ENCODE measurements around the gene ZNF148. TPM values are rescaled to one million over a fixed set of nuclear protein-coding genes. Genes with fewer than 3 reads are reported as not detected.

Gene ZNF148
- total RNA-seq, 1 experiment from 2014 or later, result 19.7 TPM

DNA sequence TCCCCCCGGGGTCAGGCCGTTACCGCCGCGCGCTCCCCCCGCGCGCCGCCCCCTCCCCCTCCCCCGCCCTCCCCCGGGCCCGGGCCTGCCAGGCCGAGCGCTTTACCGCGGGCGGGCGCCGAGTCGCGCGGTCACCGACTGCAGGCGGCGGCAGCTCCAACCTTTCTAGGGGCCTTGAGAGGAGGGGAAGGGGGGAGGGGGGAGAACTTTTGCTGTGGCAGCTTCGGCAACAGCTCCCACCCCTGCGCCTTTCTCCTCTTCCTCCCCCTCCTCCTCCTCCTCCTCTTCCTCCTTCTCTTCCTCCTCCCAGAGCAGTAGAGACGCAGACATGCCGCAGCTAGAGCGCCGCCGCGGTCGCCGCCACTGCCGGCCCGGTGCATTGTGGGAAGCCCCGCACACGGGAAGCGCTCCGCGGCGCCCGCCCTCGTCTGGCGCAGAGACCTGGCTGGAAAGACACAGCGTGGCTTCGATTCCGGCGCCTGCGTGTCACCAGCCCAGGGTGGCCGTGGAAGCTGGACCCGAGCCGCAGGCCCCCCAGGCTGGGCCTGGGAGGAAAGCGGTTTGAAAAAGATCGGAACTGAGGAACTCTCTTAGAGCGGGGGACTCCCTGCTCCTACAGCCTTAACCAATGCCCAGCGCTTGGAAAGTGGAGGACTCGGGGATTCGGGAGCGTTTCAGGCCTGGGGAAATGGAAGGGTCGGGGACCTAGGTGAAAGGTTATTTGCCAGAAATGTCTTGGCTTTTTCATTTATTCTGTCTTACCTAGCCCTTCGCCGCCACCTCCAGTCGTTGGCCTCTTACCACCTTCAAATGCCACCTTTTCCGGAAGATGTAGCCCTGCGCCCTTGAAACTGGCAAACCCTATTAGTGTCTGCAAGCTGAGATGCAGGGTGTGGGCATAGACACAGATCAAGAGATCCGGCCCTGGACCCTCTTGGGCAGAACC lies at the start of gene ZNF148 (continued):
- TF ChIP-seq OVOL2 (CRISPR knock-in tag; IDR thresholded peaks at IDR 0.05; ENCODE audit: borderline replicate concordance), result no peak
- no peak for TF ChIP-seq IRF2 (CRISPR knock-in tag; IDR thresholded peaks at IDR 0.05; ENCODE audit: borderline replicate concordance, low read depth)
- TF ChIP-seq NFE2L1 (CRISPR knock-in tag; IDR thresholded peaks at IDR 0.05), result 0 out of 2 replicates have a peak, but pooled peaks have one; percentile 20
- TF ChIP-seq, protein P1, sequence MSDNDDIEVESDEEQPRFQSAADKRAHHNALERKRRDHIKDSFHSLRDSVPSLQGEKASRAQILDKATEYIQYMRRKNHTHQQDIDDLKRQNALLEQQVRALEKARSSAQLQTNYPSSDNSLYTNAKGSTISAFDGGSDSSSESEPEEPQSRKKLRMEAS (CRISPR knock-in tag; IDR thresholded peaks at IDR 0.05), result peak; percentile 78; the same call in 1 of the 2 replicates
- TF ChIP-seq ZNF219 (CRISPR knock-in tag; IDR thresholded peaks at IDR 0.05; ENCODE audit: borderline replicate concordance), result peak; percentile 65; the same call in 1 of the 2 replicates
- TF ChIP-seq, protein P2, sequence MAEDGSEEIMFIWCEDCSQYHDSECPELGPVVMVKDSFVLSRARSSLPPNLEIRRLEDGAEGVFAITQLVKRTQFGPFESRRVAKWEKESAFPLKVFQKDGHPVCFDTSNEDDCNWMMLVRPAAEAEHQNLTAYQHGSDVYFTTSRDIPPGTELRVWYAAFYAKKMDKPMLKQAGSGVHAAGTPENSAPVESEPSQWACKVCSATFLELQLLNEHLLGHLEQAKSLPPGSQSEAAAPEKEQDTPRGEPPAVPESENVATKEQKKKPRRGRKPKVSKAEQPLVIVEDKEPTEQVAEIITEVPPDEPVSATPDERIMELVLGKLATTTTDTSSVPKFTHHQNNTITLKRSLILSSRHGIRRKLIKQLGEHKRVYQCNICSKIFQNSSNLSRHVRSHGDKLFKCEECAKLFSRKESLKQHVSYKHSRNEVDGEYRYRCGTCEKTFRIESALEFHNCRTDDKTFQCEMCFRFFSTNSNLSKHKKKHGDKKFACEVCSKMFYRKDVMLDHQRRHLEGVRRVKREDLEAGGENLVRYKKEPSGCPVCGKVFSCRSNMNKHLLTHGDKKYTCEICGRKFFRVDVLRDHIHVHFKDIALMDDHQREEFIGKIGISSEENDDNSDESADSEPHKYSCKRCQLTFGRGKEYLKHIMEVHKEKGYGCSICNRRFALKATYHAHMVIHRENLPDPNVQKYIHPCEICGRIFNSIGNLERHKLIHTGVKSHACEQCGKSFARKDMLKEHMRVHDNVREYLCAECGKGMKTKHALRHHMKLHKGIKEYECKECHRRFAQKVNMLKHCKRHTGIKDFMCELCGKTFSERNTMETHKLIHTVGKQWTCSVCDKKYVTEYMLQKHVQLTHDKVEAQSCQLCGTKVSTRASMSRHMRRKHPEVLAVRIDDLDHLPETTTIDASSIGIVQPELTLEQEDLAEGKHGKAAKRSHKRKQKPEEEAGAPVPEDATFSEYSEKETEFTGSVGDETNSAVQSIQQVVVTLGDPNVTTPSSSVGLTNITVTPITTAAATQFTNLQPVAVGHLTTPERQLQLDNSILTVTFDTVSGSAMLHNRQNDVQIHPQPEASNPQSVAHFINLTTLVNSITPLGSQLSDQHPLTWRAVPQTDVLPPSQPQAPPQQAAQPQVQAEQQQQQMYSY (CRISPR knock-in tag; IDR thresholded peaks at IDR 0.05), result no peak
- TF ChIP-seq, protein P3, sequence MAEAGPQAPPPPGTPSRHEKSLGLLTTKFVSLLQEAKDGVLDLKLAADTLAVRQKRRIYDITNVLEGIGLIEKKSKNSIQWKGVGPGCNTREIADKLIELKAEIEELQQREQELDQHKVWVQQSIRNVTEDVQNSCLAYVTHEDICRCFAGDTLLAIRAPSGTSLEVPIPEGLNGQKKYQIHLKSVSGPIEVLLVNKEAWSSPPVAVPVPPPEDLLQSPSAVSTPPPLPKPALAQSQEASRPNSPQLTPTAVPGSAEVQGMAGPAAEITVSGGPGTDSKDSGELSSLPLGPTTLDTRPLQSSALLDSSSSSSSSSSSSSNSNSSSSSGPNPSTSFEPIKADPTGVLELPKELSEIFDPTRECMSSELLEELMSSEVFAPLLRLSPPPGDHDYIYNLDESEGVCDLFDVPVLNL (CRISPR knock-in tag; IDR thresholded peaks at IDR 0.05; ENCODE audit: borderline replicate concordance, low read depth), result no peak
- no peak for TF ChIP-seq ZBTB21 (CRISPR knock-in tag; IDR thresholded peaks at IDR 0.05; ENCODE audit: borderline replicate concordance)
- TF ChIP-seq, protein P4, sequence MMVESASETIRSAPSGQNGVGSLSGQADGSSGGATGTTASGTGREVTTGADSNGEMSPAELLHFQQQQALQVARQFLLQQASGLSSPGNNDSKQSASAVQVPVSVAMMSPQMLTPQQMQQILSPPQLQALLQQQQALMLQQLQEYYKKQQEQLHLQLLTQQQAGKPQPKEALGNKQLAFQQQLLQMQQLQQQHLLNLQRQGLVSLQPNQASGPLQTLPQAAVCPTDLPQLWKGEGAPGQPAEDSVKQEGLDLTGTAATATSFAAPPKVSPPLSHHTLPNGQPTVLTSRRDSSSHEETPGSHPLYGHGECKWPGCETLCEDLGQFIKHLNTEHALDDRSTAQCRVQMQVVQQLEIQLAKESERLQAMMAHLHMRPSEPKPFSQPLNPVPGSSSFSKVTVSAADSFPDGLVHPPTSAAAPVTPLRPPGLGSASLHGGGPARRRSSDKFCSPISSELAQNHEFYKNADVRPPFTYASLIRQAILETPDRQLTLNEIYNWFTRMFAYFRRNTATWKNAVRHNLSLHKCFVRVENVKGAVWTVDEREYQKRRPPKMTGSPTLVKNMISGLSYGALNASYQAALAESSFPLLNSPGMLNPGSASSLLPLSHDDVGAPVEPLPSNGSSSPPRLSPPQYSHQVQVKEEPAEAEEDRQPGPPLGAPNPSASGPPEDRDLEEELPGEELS (CRISPR knock-in tag; IDR thresholded peaks at IDR 0.05), result peak; percentile 88
- TF ChIP-seq, protein P5, sequence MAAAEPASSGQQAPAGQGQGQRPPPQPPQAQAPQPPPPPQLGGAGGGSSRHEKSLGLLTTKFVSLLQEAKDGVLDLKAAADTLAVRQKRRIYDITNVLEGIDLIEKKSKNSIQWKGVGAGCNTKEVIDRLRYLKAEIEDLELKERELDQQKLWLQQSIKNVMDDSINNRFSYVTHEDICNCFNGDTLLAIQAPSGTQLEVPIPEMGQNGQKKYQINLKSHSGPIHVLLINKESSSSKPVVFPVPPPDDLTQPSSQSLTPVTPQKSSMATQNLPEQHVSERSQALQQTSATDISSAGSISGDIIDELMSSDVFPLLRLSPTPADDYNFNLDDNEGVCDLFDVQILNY (CRISPR knock-in tag; IDR thresholded peaks at IDR 0.05), result peak; percentile 90
- no peak for TF ChIP-seq ZNF121 (CRISPR knock-in tag; IDR thresholded peaks at IDR 0.05)
- no peak for TF ChIP-seq NR2C2 (CRISPR knock-in tag; IDR thresholded peaks at IDR 0.05)
- TF ChIP-seq ZNF416 (CRISPR knock-in tag; IDR thresholded peaks at IDR 0.05), result no peak
- no peak for TF ChIP-seq TP53 (CRISPR knock-in tag; IDR thresholded peaks at IDR 0.05)
- TF ChIP-seq, protein P6, sequence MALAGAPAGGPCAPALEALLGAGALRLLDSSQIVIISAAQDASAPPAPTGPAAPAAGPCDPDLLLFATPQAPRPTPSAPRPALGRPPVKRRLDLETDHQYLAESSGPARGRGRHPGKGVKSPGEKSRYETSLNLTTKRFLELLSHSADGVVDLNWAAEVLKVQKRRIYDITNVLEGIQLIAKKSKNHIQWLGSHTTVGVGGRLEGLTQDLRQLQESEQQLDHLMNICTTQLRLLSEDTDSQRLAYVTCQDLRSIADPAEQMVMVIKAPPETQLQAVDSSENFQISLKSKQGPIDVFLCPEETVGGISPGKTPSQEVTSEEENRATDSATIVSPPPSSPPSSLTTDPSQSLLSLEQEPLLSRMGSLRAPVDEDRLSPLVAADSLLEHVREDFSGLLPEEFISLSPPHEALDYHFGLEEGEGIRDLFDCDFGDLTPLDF (CRISPR knock-in tag; IDR thresholded peaks at IDR 0.05), result no peak
- no peak for TF ChIP-seq GTF2I (CRISPR knock-in tag; conservative IDR thresholded peaks at IDR 0.05)
- 0 out of 2 replicates have a peak, but pooled peaks have one; percentile 39 for TF ChIP-seq ZNF317 (CRISPR knock-in tag; IDR thresholded peaks at IDR 0.05; ENCODE audit: borderline replicate concordance, low read depth)
- TF ChIP-seq ETV6 (CRISPR knock-in tag; IDR thresholded peaks at IDR 0.05), result peak; percentile 98
- TF ChIP-seq, protein P7, sequence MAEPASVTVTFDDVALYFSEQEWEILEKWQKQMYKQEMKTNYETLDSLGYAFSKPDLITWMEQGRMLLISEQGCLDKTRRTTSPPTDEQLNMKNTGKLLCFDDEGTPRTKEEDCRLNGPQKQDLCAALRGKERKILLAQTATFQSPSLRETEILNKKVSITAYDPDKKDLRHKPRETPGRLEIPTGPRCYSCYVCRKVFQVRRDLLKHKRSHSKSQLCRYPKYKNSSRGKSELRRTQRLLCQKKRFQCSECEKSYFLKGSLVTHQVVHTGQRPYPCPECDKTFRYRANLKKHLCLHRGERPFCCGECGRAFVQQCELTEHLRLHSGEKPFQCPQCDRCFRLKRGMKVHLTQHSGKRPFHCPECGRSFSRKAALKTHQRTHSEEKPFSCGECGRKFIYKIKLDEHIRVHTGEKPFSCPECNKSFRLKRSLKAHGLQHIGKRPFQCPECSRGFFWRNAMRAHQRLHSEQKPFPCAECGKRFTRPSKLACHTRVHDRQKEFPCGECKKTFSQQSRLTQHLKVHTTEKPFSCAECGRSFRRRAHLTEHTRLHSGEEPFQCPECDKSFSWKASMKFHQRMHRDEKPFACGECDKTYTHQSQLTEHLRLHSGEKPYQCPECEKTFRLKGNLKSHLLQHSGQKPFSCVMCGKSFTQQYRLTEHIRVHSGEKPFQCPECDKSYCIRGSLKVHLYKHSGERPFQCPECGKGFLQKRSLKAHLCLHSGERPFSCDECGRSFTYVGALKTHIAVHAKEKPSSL (CRISPR knock-in tag; conservative IDR thresholded peaks at IDR 0.05), result no peak
- TF ChIP-seq ZNF138 (CRISPR knock-in tag; conservative IDR thresholded peaks at IDR 0.05), result no peak
- no peak for TF ChIP-seq EMX1 (CRISPR knock-in tag; IDR thresholded peaks at IDR 0.05)
- TF ChIP-seq, protein P8, sequence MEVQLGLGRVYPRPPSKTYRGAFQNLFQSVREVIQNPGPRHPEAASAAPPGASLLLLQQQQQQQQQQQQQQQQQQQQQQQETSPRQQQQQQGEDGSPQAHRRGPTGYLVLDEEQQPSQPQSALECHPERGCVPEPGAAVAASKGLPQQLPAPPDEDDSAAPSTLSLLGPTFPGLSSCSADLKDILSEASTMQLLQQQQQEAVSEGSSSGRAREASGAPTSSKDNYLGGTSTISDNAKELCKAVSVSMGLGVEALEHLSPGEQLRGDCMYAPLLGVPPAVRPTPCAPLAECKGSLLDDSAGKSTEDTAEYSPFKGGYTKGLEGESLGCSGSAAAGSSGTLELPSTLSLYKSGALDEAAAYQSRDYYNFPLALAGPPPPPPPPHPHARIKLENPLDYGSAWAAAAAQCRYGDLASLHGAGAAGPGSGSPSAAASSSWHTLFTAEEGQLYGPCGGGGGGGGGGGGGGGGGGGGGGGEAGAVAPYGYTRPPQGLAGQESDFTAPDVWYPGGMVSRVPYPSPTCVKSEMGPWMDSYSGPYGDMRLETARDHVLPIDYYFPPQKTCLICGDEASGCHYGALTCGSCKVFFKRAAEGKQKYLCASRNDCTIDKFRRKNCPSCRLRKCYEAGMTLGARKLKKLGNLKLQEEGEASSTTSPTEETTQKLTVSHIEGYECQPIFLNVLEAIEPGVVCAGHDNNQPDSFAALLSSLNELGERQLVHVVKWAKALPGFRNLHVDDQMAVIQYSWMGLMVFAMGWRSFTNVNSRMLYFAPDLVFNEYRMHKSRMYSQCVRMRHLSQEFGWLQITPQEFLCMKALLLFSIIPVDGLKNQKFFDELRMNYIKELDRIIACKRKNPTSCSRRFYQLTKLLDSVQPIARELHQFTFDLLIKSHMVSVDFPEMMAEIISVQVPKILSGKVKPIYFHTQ (CRISPR knock-in tag; IDR thresholded peaks at IDR 0.05), result no peak
- no peak for TF ChIP-seq GRHL2 (CRISPR knock-in tag; IDR thresholded peaks at IDR 0.05; ENCODE audit: insufficient replicate concordance, severe bottlenecking)
- no peak for TF ChIP-seq ZNF396 (CRISPR knock-in tag; IDR thresholded peaks at IDR 0.05; ENCODE audit: borderline replicate concordance)
